ENCODE results near the gene OTUD1. TPM values are rescaled to one million over a fixed set of nuclear protein-coding genes. Genes with fewer than 3 reads are reported as not detected.

OTUD1 gene
- total and polyA plus RNA-seq, 2 donors from 2014 or later, result 14.1 to 27.1 TPM

DNA sequence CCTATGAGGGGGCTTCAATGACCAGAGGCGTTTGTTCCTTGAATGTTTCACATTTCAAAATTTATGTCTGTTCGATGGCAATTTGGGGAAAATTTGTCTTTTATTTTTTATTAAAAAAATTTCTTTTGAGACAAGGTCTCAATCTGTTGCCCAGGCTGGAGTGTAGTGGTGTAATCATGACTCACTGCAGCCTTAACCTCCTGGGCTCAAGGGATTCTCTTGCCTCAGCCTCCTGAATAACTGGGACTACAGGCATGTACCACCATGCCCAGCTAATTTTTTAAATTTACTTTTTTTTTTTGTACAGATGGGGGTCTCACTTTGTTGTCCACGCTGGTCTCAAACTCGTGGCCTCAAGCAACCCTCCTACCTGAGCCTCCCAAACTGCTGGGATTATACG is 39.7 kb downstream of the OTUD1 start:
- FAIRE-seq (no peak), DNase-seq (no peak)
- no peak overlapping the region for H3K4me3 ChIP-seq (ENCODE audit: low read length in 3 of 3)
- no peaks in the 10 kb centered on the region for H3K4me1 ChIP-seq (ENCODE audit: control insufficient read depth in 2 of 3, insufficient read depth in 2 of 3, low read depth in 1 of 3, low read length in 3 of 3)
- intact Hi-C loops (cut with DNase I), result no loop called here
- TF ChIP-seq, protein P1, sequence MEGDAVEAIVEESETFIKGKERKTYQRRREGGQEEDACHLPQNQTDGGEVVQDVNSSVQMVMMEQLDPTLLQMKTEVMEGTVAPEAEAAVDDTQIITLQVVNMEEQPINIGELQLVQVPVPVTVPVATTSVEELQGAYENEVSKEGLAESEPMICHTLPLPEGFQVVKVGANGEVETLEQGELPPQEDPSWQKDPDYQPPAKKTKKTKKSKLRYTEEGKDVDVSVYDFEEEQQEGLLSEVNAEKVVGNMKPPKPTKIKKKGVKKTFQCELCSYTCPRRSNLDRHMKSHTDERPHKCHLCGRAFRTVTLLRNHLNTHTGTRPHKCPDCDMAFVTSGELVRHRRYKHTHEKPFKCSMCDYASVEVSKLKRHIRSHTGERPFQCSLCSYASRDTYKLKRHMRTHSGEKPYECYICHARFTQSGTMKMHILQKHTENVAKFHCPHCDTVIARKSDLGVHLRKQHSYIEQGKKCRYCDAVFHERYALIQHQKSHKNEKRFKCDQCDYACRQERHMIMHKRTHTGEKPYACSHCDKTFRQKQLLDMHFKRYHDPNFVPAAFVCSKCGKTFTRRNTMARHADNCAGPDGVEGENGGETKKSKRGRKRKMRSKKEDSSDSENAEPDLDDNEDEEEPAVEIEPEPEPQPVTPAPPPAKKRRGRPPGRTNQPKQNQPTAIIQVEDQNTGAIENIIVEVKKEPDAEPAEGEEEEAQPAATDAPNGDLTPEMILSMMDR (IDR thresholded peaks at IDR 0.05; ENCODE audit: borderline replicate concordance, extremely low read depth, insufficient read depth), result no peak
- no peaks in the 10 kb centered on the region for H3K27me3 ChIP-seq (ENCODE audit: control insufficient read depth, insufficient read depth, low read length)
- no peaks in the 10 kb centered on the region for H3K36me3 ChIP-seq (ENCODE audit: control insufficient read depth in 2 of 3, insufficient read depth in 3 of 3, low read length in 3 of 3)
- H3K9me3 ChIP-seq (ENCODE audit: control insufficient read depth in 2 of 3, insufficient read depth in 1 of 3, low read length in 3 of 3), result no peaks in the 10 kb centered on the region
- H3K9ac ChIP-seq (ENCODE audit: low read length in 3 of 3), result no peak overlapping the region
- H3K27ac ChIP-seq (ENCODE audit: low read depth in 2 of 2, low read length in 2 of 2), result no peak overlapping the region

- intact Hi-C loops (cut with DNase I), result no loop called here
- TF ChIP-seq, protein P1 (IDR thresholded peaks at IDR 0.05; ENCODE audit: borderline replicate concordance, extremely low read depth, insufficient read depth), result no peak
- no peak for FAIRE-seq
Measured at GRCh38 chr10:23479798-23480473, 41.1 kb downstream of the OTUD1 start.

GRCh38 chr10:23481363-23481961 is 42.6 kb downstream of the OTUD1 start:
- TF ChIP-seq, protein P1 (IDR thresholded peaks at IDR 0.05; ENCODE audit: borderline replicate concordance, extremely low read depth, insufficient read depth), result no peak
- Histone ChIP-seq H3K27me3 (ENCODE audit: control insufficient read depth, insufficient read depth, low read length) (no peaks in the 10 kb centered on the region), H3K4me1 (ENCODE audit: control insufficient read depth in 2 of 3, insufficient read depth in 2 of 3, low read depth in 1 of 3, low read length in 3 of 3) (no peaks in the 10 kb centered on the region), H3K36me3 (ENCODE audit: control insufficient read depth in 2 of 3, insufficient read depth in 3 of 3, low read length in 3 of 3) (no peaks in the 10 kb centered on the region), H3K9me3 (ENCODE audit: control insufficient read depth in 2 of 3, insufficient read depth in 1 of 3, low read length in 3 of 3) (no peaks in the 10 kb centered on the region), H3K9ac (ENCODE audit: low read length in 3 of 3) (no peak overlapping the region), H3K27ac (ENCODE audit: low read depth in 2 of 2, low read length in 2 of 2) (no peak overlapping the region), H3K4me3 (ENCODE audit: low read length in 3 of 3) (no peak overlapping the region)
- FAIRE-seq (no peak), DNase-seq (no peak)
- intact Hi-C loops (cut with DNase I), result no loop called here

More at GRCh38 chr10:23479798-23480473, 41.1 kb downstream of the OTUD1 start:
- Histone ChIP-seq H3K9me3 (ENCODE audit: control insufficient read depth in 2 of 3, insufficient read depth in 1 of 3, low read length in 3 of 3) (no peaks in the 10 kb centered on the region), H3K27ac (ENCODE audit: low read depth in 2 of 2, low read length in 2 of 2) (no peak overlapping the region), H3K4me1 (ENCODE audit: control insufficient read depth in 2 of 3, insufficient read depth in 2 of 3, low read depth in 1 of 3, low read length in 3 of 3) (no peaks in the 10 kb centered on the region), H3K4me3 (ENCODE audit: low read length in 3 of 3) (no peak overlapping the region), H3K27me3 (ENCODE audit: control insufficient read depth, insufficient read depth, low read length) (no peaks in the 10 kb centered on the region), H3K9ac (ENCODE audit: low read length in 3 of 3) (no peak overlapping the region), H3K36me3 (ENCODE audit: control insufficient read depth in 2 of 3, insufficient read depth in 3 of 3, low read length in 3 of 3) (no peaks in the 10 kb centered on the region)
- no peak for DNase-seq

Measured in kidney (tissue), 14 donors.